Measurements from ENCODE around the gene YBX2. TPM values are rescaled to one million over a fixed set of nuclear protein-coding genes. Genes with fewer than 3 reads are reported as not detected.

YBX2 gene
- total RNA-seq, 2 experiments from 2014 or later = 0.10 to 0.55 TPM

DNA sequence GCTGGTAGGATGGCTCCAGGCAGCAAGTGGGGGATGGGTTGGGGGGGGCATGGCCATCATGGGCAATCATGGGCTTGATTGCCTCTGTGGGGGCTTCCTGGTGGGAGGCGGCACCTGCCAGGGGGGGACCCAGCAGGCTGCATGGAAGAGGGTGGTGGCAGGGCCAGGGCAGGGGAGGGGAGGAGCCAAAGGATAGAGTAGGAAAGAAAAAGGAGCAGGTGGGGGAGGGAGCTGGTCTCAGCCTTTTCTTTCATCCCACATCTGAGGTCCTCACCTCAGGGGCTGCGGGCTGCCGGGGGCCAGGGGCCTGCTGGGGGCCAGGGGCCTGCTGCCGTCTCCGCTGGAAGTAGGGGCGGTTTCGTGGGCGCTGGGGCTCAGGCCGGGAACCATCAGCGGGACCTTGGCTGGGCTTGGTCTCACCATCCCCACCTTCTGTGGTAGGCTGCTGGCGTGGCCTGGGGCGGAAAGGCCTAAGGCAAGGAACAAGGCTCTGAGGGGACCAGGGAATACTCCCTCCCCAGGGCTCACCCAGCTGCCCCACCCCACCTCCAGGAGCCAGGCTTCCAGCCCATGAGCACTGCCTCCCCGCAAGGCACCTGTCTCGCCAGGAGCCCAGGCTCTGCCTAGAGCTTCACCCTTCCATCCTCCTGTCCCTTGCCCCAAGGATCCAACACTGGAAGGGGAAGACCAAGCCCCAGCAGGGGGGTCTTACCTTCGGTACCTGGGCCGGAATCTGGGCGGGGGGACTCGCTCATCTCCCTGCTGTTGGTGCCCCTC lies 5.0 kb downstream of the YBX2 start:
- ChIA-PET CTCF (interaction anchor here (0.6 to 1.2 kb wide), 2 partner anchors 7 to 8 kb away, joined by 3 read pairs; partner anchors contain the start of gene SLC2A4), POLR2A (no interaction called here)

DNA sequence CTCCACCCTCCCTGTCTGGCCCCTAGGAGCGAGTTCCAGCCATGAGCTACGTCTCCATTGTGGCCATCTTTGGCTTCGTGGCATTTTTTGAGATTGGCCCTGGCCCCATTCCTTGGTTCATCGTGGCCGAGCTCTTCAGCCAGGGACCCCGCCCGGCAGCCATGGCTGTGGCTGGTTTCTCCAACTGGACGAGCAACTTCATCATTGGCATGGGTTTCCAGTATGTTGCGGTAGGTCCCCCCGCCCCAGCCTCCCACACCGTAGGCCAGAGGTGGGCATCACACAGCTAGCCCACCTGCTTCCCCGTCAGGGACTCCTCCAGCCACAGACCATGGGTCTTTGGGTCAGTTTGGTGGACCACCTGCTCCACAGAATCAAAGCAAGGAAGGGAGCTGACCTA lies 8.8 kb downstream of the YBX2 start:
- ChIA-PET POLR2A (interaction anchor here (1.0 kb wide), 1 partner anchor 11 kb away, joined by 3 read pairs; no protein-coding TSS in a partner anchor), CTCF (interaction anchor here (2.7 kb wide), 1 partner anchor 11 kb away, joined by 20 read pairs; no protein-coding TSS in a partner anchor)

DNA sequence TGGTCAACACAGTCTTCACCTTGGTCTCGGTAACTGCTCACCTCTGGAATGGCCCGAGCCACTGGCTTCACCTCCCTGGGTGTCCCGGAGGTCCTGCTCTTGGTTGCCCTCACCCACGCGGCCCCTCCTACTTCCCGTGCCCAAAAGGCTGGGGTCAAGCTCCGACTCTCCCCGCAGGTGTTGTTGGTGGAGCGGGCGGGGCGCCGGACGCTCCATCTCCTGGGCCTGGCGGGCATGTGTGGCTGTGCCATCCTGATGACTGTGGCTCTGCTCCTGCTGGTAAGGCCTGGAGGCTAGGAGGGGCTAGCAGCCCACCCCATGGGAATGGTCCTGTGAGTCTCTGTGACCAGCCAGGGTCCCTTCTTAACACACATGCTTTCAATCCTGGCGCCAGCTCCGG lies 9.5 kb downstream of the YBX2 start:
- POLR2A ChIA-PET = no interaction called here
- CTCF ChIA-PET = interaction anchor here (2.7 kb wide), 1 partner anchor 12 kb away, joined by 20 read pairs; no protein-coding TSS in a partner anchor

DNA sequence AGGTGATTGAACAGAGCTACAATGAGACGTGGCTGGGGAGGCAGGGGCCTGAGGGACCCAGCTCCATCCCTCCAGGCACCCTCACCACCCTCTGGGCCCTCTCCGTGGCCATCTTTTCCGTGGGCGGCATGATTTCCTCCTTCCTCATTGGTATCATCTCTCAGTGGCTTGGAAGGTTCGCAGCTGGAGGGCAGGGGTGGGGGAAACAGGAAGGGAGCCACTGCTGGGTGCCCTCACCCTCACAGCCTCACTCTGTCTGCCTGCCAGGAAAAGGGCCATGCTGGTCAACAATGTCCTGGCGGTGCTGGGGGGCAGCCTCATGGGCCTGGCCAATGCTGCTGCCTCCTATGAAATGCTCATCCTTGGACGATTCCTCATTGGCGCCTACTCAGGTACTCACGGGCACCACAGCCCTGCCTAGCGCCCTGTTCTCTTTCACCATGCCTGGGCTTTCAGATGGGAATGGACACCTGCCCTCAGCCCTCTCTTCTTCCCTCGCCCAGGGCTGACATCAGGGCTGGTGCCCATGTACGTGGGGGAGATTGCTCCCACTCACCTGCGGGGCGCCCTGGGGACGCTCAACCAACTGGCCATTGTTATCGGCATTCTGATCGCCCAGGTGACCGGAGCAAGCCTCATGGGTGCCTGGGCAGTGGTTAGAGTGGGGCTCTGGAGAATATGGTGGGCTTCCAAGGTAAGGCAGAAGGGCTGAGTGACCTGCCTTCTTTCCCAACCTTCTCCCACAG lies 10.8 kb downstream of the YBX2 start:
- ChIA-PET CTCF (interaction anchor here (2.7 to 4.7 kb wide), 2 partner anchors 13 kb away, joined by 20 to 50 read pairs; no protein-coding TSS in a partner anchor), POLR2A (no interaction called here)

DNA sequence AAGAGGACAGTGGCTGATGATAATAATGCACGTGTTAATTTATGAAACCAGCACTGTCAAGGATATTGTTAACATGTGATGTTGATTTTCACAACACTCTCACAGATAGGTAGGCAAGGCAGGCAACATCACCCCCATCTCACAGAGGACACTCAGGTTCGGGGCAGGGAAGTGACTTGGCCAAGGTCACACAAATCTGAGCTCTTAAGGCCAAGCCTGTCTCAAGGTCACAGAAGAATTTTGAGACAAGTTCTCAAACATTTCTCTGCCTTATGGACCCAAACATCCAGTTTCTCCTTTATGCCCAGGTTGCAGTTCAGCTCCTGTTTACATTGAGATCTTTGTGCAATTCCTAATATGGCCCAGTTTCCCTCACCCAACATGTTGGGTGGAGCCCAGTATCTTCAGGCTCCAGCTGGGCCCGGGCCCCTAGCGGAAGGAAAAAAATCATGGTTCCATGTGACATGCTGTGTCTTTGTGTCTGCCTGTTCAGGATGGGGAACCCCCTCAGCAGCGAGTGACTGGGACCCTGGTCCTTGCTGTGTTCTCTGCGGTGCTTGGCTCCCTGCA lies 11.6 kb downstream of the YBX2 start:
- POLR2A ChIA-PET = interaction anchor here (0.6 to 1.2 kb wide), 3 partner anchors 23 to 62 kb away, joined by 3 to 5 read pairs (median 3); no protein-coding TSS in a partner anchor
- CTCF ChIA-PET = interaction anchor here (4.7 kb wide), 1 partner anchor 14 kb away, joined by 50 read pairs; no protein-coding TSS in a partner anchor

DNA sequence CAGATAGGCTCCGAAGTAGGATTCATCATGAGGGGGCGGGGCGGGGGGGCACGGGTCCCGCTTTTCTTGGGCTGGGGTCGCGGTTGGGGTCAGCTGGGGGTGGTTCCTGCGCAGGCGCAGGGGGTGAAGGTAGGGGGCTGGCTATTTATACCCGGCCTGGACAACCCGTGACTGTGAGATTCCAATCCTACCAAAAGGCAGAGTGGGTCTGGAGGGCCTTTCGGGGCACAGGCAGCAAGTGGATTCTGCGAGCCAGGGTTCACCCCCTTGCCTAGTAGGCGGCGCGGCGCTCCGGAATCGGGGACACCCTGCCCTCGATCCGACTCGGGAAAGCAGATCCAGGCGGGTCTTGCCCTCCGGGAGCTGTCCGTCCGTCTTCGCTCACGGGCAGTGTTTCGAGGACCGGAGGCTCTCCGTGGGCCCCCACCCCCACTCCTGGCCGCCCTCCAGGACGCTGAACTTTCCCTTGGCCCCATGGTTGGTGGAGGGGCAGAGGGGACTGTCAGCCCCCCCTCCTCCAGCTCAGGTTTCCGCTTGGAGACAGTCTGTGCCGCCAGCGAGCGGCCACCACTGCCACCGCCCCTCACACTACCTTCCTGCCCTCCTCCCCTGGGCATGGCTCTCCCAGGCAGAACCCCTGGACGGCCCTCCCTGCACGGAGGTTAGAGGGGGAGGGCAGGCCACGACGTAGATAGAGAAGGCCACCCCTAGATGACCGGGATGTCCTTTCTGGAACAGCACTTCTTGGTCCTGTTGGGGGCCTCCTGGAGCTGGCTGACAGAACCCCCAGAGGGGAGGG lies 12.3 kb downstream of the YBX2 start:
- ChIA-PET POLR2A (interaction anchor here (0.6 to 1.2 kb wide), 4 partner anchors 22 to 61 kb away, joined by 3 to 5 read pairs (median 4); no protein-coding TSS in a partner anchor), CTCF (interaction anchor here (0.8 to 4.7 kb wide), 5 partner anchors 15 to 213 kb away, joined by 4 to 50 read pairs (median 5); no protein-coding TSS in a partner anchor)

DNA sequence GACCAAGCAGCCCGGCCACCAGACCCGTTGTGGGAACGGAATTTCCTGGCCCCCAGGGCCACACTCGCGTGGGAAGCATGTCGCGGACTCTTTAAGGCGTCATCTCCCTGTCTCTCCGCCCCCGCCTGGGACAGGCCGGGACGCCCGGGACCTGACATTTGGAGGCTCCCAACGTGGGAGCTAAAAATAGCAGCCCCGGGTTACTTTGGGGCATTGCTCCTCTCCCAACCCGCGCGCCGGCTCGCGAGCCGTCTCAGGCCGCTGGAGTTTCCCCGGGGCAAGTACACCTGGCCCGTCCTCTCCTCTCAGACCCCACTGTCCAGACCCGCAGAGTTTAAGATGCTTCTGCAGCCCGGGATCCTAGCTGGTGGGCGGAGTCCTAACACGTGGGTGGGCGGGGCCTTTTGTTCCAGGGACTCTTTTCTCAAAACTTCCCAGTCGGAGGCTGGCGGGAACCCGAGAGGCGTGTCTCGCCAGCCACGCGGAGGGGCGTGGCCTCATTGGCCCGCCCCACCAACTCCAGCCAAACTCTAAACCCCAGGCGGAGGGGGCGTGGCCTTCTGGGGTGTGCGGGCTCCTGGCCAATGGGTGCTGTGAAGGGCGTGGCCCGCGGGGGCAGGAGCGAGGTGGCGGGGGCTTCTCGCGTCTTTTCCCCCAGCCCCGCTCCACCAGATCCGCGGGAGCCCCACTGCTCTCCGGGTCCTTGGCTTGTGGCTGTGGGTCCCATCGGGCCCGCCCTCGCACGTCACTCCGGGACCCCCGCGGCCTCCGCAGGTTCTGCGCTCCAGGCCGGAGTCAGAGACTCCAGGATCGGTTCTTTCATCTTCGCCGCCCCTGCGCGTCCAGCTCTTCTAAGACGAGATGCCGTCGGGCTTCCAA lies 13.1 kb downstream of the YBX2 start, which contains the start of gene SLC2A4:
Gene SLC2A4, plus strand, starts transcription at position 645 of the 879 bp plus-strand sequence. Its CDS starts 217 bp downstream, at position 862.
- ChIA-PET POLR2A (interaction anchor here (0.8 kb wide), 1 partner anchor 41 kb away, joined by 4 read pairs; no protein-coding TSS in a partner anchor), CTCF (interaction anchor here (0.7 to 4.7 kb wide), 10 partner anchors 8 to 236 kb away, joined by 3 to 50 read pairs (median 4); no protein-coding TSS in a partner anchor)

DNA sequence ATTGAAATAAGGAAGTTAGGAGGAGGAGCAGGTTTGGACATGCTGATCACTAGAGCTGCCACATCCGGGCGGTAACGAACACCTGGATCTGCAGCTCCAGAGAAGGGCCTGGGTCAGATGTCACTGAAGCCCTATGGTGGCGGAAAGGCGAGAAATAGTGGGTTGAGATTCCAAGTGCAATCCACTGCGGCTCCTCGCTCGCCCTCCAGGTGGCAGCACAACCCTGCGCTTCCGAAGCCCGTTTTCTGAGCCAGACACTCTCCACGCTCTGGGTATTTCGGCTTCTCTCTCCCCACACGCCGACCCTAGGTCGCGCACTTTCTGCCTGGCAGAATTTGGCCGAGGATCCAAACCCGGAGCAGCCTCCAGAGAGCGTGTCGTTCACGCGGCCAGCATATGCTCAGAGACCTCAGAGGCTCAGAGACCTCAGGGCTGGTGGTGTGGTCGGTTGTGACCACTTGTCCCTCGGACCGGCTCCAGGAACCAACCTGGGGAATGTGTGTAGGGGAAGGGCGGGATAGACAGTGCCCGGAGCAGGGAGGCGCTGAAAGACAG lies 13.8 kb downstream of the YBX2 start:
- ChIA-PET CTCF (interaction anchor here (0.5 to 4.7 kb wide), 10 partner anchors 9 to 235 kb away, joined by 3 to 50 read pairs (median 3); no protein-coding TSS in a partner anchor), POLR2A (interaction anchor here (1.2 kb wide), 1 partner anchor 16 kb away, joined by 3 read pairs; no protein-coding TSS in a partner anchor)

DNA sequence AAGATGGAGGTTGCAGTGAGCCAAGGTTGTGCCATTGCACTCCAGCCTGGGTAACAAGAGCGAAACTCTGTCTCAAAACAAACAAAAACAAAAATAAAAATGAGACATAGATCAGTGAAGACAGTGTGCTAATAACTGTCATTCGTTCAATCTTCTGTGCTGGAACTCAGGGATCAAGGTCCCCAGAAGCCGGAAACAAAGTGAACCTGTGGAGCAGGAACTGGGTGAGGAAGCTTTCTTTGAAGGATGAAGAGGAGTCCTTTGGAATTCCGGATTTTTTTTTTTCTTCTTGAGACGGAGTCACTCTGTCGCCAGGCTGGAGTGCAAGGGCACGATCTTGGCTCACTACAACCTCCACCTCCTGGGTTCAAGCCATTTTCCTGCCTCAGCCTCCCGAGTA lies 15.0 kb downstream of the YBX2 start:
- ChIA-PET POLR2A (interaction anchor here (1.2 kb wide), 1 partner anchor 17 kb away, joined by 3 read pairs; no protein-coding TSS in a partner anchor), CTCF (interaction anchor here (0.5 to 4.7 kb wide), 2 partner anchors 17 to 314 kb away, joined by 3 to 50 read pairs; no protein-coding TSS in a partner anchor)

DNA sequence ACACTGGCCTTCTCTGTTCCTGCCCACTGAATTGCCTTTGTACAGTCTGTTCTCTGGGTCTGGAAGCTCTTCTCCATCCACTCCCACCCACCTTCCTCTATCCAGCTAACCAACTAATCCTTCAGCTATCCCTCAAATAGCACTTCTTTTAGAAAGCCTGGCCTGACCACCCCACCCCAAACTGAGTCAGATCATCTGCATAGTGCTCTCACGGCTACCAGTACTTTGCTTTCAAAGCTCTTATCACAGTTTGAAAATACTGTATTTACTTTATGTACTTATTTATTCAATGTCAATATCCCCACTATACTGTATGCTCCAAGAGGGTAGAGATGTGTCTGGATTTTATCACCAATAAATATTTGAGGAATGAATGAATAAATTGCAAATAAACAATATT lies 27.7 kb downstream of the YBX2 start:
- ChIA-PET CTCF (interaction anchor here (0.6 to 1.5 kb wide), 4 partner anchors 8 to 37 kb away, joined by 3 to 6 read pairs (median 4); no protein-coding TSS in a partner anchor), POLR2A (no interaction called here)

DNA sequence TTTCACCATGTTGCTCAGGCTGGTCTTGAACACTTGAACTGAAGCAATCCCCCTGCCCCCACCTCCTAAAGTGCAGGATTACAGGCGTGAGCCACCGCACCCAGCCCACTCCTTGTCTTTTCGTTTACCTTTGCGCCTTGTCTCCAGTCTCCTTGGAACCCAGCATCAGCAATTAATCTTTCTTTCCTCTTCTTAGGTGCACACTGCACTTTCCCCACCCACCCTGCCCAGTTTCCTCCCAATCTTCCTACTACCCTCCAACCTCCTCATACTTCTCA lies 30.7 kb downstream of the YBX2 start:
- CTCF ChIA-PET = interaction anchor here (0.9 to 2.1 kb wide), 2 partner anchors 10 to 33 kb away, joined by 3 to 9 read pairs; no protein-coding TSS in a partner anchor
- POLR2A ChIA-PET = no interaction called here

DNA sequence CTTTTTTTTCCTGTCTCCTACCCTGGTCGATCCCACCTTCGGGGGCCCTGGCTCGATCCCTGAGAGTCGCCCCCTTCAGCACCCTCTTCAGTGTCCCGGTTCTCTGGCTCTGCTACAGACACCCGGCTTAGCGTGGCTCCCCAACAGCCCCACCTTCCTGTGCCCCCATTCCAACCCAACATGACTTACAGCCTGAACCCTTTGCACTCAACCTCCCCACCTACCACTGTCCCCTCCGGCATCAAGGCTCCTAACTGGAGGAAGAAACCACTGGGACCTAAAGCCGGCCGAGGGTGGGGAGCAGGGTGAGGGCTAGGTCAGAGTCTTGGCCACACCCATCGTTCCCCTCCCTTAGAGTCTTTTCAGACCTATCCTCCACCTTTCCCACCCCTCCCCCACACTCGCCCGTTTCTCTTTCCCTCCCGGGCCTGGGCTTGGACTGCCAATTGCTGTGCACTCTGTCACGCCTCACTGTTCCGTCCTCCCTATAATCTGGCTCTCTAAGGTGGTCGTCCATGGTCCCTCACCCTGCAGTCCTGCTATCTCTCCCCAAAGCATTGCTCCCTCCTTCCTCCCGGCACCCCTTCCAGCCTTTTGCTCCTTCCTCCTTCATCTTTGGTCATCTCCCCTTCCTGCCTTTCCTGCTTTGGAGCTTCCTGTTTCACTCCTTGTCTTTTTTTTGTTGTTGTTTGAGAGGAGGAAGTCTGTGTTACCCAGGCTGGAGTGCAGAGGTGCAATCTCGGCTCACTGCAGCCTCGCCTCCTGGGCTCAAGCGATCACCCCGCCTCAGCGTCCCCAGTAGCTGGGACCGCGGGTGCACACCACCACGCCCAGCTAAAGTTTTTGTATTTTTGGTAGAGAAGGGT lies 31.3 kb downstream of the YBX2 start:
- CTCF ChIA-PET = interaction anchor here (0.6 to 2.1 kb wide), 3 partner anchors 9 to 33 kb away, joined by 3 to 9 read pairs (median 3); no protein-coding TSS in a partner anchor
- POLR2A ChIA-PET = no interaction called here

DNA sequence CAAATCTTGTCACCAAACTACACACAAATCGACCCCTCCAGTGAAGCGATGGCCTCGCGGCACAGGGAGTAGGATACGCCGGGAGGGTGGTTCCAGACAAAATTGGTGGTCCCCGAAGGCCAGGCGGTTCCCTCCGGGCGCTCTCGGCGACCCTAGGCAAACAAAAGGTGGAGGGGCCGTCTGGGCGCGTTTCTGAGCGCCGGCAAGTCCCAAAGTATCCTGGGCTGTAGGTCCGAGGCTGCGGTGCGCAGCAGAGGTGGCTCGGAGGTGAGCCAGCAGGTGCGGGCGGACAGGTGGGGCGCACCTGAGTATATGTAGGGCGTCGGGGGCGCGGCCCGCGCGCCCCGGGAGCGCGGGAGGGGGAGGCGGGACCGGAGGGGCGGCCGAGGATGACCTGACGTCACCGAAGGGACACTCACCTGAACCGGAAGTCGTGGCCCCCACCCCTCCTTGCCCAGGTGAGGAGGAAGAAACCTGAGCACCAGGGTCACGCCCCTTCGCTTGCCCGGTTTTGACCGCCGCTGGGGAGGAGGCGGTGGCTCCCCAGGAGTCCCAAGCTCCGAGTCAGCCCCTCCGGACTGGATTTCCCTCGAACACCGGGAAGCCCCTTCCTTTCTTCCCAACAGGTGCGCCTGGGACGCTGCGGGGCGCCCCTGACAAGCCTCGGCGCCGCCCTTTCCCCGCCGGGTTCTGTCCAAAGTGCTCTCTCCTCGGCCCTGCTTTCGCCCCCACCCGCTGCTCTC lies 32.1 kb downstream of the YBX2 start, which contains the start of gene CLDN7:
Gene CLDN7, minus strand, starts transcription at position 287 of the 743 bp plus-strand sequence. CDS start 435 bp downstream, outside the sequence.
- ChIA-PET POLR2A (interaction anchor here (0.5 to 0.6 kb wide), 2 partner anchors 198 to 892 kb away, joined by 3 to 6 read pairs; no protein-coding TSS in a partner anchor), CTCF (interaction anchor here (1.1 to 1.2 kb wide), 2 partner anchors 18 to 93 kb away, joined by 3 read pairs; no protein-coding TSS in a partner anchor)

DNA sequence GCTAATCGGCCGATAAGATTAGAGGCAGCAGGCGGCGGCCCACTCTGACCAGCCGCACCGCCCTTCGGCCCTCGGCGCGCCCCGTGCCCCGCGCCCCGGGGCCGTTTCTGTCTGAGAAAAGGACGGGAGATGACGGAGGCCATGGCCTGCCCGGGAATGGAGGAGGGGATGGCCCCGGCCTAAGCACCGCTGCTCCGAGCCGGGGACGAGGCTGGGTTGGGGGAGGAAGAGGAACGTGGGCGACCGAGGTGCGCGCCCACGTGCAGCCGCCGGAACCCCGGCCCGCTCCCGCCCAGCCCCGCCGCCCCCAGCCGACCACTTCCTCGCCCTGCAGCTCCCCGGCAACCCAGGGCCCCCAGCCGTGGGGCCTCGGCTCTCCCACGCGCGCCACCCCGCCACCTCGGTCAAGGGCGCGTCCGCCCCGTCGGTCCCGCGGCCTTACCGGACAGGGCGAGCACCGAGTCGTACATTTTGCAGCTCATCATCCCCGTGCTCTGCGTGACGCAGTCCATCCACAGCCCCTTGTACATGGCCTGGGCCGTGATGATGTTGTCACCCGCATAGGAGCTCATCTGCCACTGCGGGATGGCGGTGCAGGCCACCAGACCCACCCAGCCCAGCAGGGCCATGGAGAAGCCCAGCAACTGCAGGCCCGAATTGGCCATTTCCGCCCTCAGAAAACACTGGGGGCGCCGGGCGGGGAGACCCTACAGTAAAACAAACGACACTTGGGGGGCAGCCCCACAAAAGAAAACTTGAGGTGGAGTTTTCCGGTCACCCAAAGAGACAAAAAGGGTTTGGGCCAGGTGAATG lies 32.9 kb downstream of the YBX2 start:
- ChIA-PET CTCF (interaction anchor here (0.7 to 1.2 kb wide), 3 partner anchors 19 to 94 kb away, joined by 3 to 4 read pairs (median 3); no protein-coding TSS in a partner anchor), POLR2A (interaction anchor here (0.5 to 0.6 kb wide), 2 partner anchors 199 to 893 kb away, joined by 3 to 6 read pairs; no protein-coding TSS in a partner anchor)

Measured in activated CD8-positive, alpha-beta memory T cell treated with anti-CD3 and anti-CD28 coated beads for 36 hours (primary cell).